ENCODE results near the gene OR5L1. TPM values are rescaled to one million over a fixed set of nuclear protein-coding genes. Genes with fewer than 3 reads are reported as not detected.

OR5L1 gene
- total RNA-seq = not detected in 2 replicates

DNA sequence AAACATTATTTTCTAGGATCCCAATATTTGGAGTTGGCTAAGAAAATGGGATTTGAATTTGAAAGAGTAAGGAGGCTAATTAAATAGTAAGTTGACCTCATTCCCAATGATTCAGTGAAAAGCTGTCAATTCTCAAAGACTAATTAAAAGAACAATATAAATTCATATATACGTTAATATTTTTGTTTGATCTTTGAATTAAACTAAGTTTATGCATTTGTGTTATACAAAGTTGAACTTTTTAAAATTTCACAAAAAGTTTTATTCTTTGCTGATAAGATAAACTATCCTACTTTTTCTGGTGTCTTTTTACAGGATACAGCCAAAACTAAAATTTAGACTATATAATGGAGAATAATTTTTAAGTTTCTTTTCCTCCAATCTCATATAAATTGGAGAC, at the start of gene OR5L1:
TSS of gene OR5L1 (plus strand) at position 301 of the 400 bp plus-strand sequence. CDS start 100 bp downstream, outside the sequence.

DNA sequence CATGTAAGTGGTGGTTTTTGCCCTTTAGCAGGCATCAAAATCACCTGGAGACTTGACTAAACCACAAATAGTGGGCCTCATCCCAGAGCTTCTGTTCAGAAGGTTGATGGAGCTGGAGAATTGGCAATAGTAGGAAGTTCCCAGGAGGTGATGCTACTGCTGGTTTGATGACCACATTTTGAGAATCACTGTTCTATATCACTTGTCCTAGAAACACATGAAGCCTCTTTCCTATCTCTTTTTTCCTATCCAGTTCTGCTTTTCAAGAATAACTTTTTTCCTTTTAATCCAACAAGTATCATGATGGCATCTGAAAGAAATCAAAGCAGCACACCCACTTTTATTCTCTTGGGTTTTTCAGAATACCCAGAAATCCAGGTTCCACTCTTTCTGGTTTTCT, 38.0 kb upstream of the OR5L1 start, which contains the start of gene OR5D13:
TSS of gene OR5D13 (plus strand) at position 301 of the 400 bp plus-strand sequence. CDS start at position 301, 0 bp downstream.

DNA sequence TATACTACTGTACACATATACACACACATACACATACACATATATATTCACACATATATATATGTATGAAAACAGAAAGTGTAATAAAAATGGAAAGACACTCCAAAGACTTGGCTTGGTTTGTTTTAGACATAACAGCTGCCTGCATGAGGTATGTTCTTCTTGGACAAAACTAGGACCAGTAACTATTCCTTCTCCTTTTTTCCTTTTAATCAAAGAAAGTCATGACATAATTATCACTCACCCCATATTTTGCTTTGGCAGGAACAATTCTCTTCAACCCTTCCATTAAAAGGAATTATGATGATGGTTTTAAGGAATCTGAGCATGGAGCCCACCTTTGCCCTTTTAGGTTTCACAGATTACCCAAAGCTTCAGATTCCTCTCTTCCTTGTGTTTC, 15.9 kb upstream of the OR5L1 start, which contains the start of gene OR5D14:
TSS of gene OR5D14 (plus strand) at position 301 of the 400 bp plus-strand sequence. CDS start at position 301, 0 bp downstream.

DNA sequence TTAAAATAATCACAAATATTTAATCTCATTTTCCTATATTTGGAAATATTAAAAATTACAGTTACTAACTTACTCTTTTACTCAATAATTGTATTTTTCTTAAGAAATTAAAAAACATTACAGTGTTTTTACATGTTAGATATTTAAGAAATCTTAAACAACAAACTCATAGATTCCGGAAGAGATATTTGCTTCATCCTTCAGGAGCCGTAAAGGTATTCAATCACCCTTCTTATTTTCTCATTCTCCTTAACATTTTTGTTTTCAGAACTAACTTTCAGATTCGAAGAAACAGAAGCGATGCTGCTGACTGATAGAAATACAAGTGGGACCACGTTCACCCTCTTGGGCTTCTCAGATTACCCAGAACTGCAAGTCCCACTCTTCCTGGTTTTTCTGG, 8.2 kb downstream of the OR5L1 start, which contains the start of gene OR5D18:
TSS of gene OR5D18 (plus strand) at position 301 of the 400 bp plus-strand sequence. CDS start at position 301, 0 bp downstream.

DNA sequence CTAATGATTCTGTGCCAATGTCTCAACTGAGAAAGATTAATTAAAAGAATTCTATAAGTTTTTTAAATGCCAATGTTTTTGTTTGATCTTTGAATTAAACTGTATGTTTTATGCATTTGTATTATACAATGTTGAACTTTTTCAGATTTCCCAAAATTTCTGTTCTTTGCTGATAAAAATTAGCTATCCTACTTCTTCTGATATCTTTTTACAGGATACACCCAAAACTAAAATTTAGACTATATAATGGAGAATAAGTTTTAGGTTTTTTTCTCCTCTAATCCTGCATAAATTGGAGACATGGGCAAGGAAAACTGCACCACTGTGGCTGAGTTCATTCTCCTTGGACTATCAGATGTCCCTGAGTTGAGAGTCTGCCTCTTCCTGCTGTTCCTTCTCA, 15.8 kb downstream of the OR5L1 start, which contains the start of gene OR5L2:
TSS of gene OR5L2 (plus strand) at position 301 of the 400 bp plus-strand sequence. CDS start at position 301, 0 bp downstream.

DNA sequence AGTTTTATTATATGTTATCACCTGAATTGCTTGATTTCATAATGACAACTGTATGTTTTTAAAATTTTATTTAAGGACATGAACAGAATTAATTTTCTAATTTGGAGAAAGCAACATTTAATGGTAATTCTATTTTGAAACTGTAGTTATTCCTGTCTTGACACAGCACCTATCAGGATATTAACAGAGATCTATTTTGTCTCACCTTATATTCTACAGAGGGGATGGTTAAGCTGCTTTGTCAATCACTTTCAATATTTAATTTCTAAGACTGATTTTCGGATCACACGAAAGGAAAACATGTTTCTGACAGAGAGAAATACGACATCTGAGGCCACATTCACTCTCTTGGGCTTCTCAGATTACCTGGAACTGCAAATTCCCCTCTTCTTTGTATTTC, 27.3 kb downstream of the OR5L1 start, which contains the start of gene OR5D16:
TSS of gene OR5D16 (plus strand) at position 301 of the 400 bp plus-strand sequence. CDS start at position 301, 0 bp downstream.

Other genes with a start within 250 kb of the OR5L1 start
- gene OR4C16, start 239.2 kb upstream of the OR5L1 start, total RNA-seq = not detected in 2 replicates
- gene OR4C11, start 203.7 kb upstream of the OR5L1 start, total RNA-seq = not detected in 2 replicates
- gene OR4P4, start 176.3 kb upstream of the OR5L1 start, total RNA-seq = not detected in 2 replicates
- not detected in 2 replicates for gene OR4S2, start 163.0 kb upstream of the OR5L1 start, total RNA-seq
- gene OR4C6, start 149.2 kb upstream of the OR5L1 start, total RNA-seq = not detected in 2 replicates
- not detected in 2 replicates for gene OR5D13, start 37.9 kb upstream of the OR5L1 start, total RNA-seq
- not detected in 2 replicates for gene OR5D14, start 15.8 kb upstream of the OR5L1 start, total RNA-seq
- gene OR5D18, start 8.3 kb downstream of the OR5L1 start, total RNA-seq = not detected in 2 replicates
- gene OR5L2, start 15.9 kb downstream of the OR5L1 start, total RNA-seq = not detected in 2 replicates
- not detected in 2 replicates for gene OR5D16, start 27.4 kb downstream of the OR5L1 start, total RNA-seq
- gene TRIM51, start 71.9 kb downstream of the OR5L1 start, total RNA-seq = not detected in 2 replicates
- gene OR5W2, start 103.2 kb downstream of the OR5L1 start, total RNA-seq = not detected in 2 replicates
- gene OR5I1, start 125.0 kb downstream of the OR5L1 start, total RNA-seq = not detected in 2 replicates
- gene OR10AG1, start 158.6 kb downstream of the OR5L1 start, total RNA-seq = not detected in 2 replicates
- not detected in 2 replicates for gene OR5F1, start 183.3 kb downstream of the OR5L1 start, total RNA-seq
- under 0.01 TPM in 1 of 2 replicates, not detected in the other for gene OR5AS1, start 216.3 kb downstream of the OR5L1 start, total RNA-seq